ENCODE data around the gene CLDN10.

- TF ChIP-seq CTCF (IDR thresholded peaks at IDR 0.05) (no peak), POLR2A (IDR thresholded peaks at IDR 0.05) (no peak), EP300 (IDR thresholded peaks at IDR 0.05) (no peak)
These were observed 43.5 kb upstream of the CLDN10 start for GRCh38 chr13:95508996-95509395.

Data from ovary (tissue), 3 donors.